AML-193 (cell line): ENCODE data around the gene TTC32.
"Not testable (repeated sequence)": the region's sequence is repeated elsewhere in the genome, so short reads cannot be mapped to it uniquely, and the experiment has no call there.

Source experiments
- DNase-seq, 2 experiments: peaks; one replicate each; lab custom pipeline; 2025; lab: John Stamatoyannopoulos, UW

The TTC32 gene

DNA sequence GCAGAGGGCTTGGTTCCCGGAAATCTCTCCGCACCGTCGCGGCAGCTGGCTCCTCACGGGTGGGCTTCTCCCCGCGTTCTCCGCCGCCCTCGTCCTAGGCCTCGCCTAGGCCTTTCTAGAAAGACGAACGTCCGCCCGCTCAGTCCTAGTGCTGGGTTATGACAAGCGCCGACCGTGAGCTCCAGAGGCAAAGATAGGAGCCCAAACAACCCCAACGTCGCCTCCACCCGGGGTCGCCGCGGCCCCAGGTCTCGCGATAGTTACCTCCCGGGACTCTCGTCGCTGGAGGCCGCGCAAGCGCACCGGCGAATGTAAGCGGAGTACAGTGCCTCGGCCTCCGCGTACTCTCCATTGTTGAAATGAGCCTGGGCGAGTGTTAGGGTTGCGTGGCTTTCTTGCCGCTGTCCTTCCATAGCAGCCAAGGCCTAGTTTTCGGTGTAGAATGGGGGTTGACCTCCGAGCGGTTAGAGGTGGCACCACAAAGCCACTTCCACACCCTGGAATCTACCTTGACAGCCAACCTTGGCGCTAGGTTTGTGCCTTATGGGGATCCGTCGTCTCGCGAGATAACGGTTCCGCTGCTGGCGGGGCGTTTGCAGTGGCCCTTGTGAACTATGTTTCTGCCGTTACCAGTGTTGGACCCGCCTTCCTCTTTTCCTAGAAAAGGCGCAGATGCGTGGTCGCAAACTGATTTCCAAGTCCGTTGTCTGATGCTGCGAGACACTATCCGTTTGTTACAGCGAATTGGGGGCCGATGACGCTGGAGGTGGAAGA, at the start of gene TTC32:
TSS of gene TTC32 (minus strand) at position 542 of the 774 bp plus-strand sequence. CDS start at position 413, 129 bp downstream.
- peak; percentile 86 for DNase-seq

DNA sequence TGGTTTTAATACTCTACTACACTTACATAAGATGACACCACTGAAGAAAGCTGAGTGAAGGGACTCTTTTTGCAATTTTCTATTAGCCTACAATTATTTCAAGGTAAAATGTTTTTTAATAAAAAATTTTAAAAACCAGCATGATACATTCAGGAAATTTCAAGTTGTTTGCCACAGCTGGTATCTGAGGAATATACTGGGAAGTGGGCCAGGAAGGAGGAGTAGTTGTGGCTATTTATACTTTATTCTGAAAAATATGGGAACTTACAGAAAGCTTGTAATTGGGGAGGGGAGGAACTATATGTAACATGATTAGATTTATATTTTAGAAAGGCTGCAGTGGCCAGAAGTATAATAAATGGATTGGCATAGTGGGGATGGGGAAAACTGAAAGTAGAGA, 47.3 kb upstream of the TTC32 start:
- no peak for DNase-seq

DNA sequence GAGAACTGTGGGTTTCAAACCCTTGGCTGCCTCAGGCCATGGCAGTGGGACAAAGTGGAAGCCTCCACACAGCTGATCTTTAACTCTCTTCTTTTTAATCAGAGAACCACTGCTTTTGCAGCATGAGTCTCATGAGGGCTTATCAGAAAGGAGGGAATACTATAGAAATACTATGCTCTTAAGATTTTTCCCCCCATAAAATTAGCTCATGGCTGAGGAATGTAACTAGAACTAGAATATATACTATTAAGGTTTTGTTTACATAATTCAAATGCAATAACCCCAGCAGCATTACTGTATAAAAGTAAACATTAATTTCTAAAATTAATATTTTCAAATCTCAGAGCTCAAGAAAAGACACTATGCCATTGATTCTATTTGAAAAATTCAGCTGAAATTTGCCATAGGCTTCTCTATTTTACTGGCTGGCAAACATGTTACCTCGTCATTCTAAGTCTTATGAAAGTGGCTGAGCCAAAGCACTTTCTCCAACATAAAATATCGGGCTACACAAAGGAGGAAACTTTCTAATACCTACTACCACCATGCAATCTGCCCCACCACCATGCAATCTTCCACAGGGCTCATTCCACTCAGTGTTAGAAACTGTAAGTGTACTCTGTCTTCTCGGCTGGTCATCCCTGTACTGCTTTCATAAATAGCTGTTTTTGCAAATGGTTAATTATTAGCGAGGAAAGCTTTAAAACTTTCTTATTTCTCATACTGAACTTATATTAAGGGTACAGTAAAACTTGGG, 45.6 kb upstream of the TTC32 start:
- DNase-seq, result no peak

DNA sequence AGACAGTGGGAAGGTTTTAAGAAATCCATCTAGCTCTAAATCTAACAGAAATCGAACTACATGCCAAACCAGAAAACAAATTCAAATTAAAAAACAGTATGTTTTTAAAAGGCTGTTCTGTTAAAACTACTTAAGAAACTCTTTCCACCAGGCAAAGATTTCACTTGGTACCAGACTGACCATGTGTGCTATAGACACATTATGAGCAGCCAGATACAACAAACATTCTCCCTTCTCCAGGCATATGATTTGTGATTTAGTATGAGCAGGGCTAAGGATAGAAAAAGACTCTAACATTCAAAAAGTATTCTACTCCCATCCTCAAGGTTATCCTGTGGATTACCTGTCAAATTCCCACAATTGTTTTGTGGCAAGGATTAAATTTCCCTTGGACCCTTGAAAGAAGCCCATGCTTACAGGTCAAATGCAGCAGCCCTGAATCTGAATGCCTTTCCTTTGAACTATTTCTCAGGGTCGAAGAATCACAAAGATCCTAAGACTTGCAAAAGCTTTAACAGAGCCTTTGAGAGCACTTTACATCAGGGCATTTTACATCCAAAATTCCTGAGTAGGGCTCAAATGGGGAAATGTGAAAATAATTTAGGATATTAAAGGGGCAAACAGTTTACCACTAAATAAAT, 42.5 kb upstream of the TTC32 start:
- DNase-seq, result no peak

DNA sequence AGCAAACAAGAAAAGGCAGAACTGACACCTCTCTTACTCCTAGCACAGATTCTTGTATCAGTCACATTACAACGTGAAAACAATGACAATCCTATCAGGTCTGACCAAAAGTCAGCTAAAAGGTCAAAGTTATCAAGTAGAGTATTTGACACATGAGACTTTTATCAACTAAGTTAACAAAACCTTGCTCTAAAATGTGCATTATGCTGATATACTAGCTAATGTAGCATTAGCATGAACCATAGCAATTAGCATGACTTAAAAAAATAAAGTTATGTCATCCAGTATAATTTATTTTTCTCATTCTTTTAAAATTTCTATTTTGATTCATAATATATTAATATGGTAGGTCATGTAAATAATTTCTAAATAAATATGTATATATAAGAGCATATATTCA, 41.4 kb upstream of the TTC32 start:
- no peak for DNase-seq

DNA sequence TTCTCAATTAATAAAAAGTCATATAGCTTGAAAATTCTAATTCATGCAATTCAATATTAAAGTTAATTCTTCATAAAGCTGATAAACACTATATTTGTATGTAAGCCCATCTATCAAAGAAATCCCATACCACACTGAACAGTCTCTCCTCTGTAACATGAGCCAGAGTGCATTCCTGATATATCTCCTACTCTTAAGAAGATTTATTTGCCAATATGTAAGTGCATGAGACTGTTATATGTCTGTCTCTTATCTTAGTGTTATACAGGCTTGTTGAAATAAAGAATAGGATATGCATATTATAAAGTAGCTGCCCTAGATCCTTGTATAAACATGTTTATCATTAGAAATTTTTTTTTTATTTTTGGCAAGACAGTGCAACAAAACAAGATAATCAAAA, 40.4 kb upstream of the TTC32 start:
- DNase-seq, result no peak

DNA sequence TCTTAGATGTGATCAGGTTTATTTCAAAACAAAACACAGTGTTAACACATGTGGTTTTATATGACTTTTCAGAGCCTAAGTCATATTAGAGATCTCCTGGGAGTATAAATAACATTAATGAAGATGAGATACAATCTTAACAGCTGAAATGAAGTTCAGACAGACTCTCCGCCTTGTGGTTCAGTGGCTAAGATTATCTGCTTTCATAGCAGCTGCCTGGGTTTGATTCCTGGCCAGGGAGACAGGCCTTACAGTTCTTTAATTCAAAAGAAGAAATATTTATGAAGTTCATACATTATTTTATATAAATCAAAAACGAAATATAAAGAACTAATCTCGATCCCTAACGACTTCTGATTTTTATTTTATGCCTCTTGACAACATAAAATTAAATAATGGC, 35.2 kb upstream of the TTC32 start:
- DNase-seq, result no peak

DNA sequence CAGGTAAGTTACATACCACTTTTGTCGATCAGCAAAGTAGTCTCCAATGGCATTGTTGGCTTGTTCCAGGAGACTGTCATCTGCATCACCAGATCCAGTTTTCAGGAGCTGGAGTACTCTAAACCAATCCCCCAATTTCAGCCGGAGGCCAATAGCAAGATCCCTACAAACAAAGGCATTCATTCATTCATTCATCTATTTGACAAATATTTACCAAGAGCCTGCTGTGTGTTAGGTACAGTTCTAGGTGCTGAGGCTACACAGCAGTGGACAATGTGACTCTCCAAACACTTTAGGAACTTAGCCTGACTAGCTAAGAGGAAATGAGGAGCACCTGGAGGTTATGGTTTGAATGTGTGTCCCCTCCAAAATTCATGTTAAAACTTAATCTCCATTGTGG, 34.4 kb upstream of the TTC32 start:
- DNase-seq, result no peak

DNA sequence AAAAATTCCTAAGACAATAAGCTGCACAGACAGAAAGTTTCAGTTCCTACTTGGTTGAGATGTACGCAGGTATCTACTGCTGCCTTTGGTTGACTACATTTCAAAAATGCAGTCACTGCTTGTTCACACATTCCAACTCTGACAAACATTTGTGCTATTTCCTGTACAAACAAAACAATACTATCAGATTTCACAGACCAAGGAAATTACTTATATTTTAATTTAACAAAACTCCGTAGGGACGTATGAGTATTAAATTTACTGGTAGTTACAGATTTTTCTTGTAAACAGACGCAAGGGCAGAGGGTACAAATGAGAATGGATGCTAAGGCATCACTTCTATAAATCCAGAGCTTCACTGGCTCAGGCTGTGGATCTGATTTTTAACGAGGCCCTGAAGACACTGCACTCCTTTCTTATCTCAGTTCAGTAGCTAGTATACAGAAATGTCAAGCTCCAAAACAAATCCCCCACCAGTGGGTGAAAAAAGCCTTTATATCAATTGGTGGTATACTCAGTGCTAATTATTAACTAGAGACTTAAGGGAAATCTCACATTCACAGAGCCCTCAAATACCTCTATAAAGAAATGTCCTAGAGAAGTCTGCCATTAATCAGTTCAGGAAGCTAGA, 31.7 kb upstream of the TTC32 start:
- no peak for DNase-seq

DNA sequence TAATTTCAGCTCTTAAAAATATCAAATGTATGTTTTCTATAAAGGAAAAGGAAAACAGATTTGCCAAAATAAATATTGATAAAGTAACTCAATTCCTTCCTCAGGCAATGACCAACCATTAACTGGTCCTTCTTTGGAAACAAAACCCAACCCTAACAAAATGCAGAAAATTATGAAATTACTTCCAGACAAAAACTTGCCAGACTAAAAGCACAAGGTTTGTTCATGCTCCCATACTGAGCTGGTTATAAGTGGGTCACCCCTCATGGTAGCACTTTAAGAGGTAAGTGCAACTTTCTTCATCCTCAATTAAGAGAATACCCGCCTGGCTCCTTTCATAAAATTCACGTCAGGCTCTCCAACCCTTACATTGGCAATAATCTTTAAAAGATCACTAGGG, 31.1 kb upstream of the TTC32 start:
- no peak for DNase-seq

DNA sequence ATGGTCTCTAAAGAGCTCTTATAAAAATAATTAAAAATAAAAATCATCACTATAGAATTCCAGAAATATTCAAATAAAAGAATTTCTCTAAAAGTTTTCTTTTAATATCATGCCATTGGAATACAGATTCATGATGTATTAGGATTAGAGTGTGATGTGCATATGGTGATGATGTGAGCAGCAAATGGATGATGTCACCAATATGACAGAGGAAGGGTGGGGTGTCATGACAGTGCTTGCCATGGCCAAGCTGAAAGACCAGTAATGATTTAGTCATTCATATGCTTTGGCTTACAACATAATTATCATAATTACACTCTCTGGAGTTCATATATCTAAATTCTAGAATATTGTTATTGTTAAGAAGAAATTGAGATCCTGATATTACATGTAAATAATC, 27.4 kb upstream of the TTC32 start:
- DNase-seq, result no peak

DNA sequence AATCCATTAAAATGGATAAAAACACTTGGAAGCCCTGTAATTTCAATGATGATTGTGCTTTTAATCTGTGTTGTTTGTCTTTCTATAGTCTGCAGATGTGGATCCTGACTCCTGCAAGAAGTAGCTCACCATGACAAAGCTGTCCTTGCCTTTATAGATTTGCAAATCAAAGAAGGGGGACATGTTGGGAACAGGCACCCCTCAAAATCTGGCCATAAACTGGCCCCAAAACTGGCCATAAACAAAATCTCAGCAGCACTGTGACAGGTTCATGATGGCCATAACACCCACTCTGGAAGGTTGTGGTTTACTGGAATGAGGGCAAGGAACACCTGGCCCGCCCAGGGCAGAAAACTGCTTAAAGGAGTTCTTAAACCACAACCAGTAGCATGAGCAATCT, 26.0 kb upstream of the TTC32 start:
- not testable (repeated sequence) for DNase-seq

DNA sequence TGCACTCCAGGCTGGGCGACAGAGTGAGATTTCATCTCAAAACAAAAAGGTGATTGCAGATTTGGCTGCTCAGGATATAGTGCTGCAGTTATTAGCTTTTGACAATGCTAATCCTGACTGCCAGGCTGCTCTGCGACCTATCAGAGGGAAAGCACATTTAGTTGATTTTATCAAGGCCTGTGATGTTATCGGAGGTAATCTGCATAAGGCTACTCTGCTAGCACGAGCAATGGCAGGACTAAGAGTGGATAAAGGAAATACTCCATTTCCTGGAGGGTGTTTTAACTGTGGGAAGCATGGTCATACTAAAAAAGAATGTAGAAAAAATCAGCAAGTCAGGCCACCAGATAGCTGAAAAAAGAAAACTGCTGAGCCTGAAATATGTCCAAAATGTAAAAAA, 22.7 kb upstream of the TTC32 start:
- not testable (repeated sequence) for DNase-seq

DNA sequence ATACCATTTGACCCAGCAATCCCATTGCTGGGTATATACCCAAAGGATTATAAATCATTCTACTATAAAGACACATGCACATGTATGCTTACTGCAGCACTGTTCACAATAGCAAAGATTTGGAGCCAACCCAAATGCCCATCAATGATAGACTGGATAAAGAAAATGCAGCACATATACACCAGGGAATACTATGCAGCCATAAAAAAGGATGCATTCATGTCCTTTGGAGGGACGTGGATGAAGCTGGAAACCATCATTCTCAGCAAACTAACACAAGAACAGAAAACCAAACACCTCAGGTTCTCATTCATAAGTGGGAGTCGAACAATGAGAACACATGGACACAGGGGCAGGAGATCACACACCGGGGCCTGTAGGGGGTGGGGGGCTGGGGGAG, 20.4 kb upstream of the TTC32 start:
- DNase-seq, result not testable (repeated sequence)

DNA sequence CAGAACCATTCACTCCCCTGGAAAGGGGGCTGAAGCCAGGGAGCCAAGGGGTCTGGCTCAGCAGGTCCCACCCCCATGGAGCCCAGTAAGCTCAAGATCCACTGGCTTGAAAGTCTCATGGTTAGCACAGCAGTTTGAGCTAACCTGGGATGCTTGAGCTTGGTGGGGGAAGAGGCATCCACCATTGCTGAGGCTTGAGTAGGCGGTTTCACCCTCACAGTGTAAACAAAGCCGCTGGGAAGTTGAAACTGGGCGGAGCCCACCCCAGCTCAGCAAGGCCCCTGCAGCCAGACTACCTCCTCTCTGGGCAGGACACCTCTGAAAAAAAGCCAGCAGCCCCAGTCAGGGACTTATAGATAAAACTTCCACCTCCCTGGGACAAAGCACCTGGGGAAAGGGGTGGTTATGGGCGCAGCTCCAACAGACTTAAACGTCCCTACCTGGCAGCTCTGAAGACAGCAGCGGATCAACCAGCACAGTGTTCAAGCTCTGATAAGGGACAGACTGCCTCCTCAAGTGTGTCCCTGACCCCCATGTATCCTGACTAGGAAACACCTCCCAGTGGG, 14.7 kb upstream of the TTC32 start:
- no peak for DNase-seq

DNA sequence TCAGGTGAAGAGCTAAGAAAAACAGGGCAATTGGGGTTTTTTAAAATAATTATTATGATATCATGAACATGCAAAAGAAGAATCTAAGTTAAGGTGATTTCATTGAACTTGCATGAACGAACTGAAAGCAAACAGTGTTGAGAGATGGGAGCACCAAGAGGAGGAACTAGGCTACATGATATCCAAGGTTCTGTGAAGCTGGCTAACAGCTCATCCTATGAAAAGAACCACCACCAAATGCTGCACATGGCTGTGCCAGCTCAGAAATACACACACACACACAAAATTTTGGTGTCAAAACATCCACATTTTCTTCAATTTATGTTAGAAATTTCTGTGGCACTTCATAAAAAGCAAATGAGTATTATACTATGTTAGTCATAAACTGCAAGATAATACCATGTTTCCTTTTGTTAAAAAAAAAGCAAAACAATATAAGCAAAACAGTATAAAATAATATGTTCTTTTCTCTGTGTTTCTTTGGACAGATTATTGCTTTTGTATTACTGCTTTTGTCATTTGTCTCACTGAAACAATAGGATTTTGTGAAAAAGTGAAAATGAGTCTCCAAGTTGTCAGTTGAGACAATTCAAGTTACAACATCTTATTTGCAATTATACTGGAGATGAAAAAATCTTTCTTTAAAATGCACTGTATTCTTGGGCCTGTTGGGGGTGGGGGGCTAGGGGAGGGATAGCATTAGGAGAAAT, 12.6 kb upstream of the TTC32 start:
- DNase-seq, result no peak

DNA sequence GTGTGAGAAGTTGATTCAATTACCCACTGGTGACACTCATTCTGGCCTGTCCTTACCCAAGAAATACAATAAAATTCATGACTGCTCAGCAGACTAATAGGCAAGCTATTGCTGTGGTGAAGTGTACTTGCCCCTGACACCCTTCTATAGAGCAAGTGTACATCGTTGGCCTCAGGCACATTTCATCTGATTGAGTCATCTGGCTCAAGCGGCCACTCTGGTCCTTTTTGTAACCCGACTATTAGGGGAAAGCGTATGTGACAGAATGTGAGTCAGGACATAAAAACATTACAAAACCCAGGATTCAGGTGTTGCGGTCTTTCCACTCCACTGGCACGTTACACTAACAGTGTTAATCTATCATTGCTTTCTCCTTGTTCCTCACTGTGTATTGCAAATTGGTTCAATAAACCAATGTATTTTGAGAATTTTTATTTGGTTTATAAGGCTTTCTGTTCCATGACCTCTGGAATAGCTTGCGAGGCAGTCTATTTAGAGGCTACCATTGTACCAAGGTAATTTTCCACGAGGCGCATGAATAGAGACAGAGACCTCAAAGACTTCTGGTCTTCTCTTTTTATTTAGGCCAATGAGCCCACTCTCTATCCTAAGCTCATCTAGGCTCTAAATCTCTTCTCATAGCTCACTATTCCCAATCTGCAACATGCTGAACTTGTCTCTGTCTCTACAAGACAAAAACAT, 10.2 kb upstream of the TTC32 start:
- no peak for DNase-seq

DNA sequence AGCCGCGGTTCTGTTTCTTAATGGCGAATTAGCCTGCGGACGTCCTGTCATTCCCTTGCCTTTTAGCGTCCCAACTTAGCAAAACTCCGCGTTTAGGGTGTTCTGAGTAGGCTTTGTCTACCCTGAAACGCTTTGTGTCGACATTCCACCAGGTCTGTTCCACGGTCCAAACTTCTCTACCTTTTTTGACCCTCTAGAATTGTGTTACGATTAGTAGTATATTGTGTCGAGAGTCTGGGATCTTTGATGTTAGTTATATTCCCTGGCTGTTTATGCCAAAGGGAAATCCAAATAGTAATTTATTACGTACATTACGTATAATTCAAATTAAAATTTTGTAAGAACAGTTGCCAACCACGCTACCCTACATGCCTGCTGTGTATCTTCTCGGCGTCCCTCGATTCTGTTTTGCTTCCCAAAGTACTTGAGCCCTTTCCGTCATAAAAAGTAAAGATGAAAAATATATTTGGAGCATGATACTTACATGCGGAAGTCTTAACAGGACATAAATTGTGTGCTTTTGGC, 495 bp upstream of the TTC32 start:
- DNase-seq, result no peak

DNA sequence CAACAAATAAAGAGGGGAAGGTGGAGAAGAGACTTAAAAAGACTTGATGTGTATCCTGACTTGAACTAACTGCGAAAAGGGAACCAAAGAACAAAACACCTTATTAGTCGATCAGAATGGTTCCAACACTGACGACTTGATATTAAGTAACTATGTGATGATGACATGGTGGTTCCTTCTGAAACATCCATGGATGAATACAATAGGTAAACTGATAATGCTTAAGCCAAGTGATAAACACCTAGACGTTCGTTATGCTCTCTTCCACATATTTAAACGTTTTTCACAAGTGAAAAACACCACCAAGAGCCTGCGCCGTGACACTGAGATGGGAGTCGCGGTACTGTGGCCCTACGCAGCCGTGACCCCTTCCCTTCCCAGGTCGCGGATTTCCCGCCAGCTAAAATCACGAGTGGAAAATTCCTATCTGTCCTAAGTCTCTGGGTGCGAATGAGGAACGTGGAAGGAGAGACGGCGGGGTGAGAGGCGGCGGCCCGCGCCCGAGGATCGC, 797 bp downstream of the TTC32 start:
- peak; percentile 33 to 34 for DNase-seq
